Measurements from ENCODE around the gene CCL3.

Gene CCL3

Small RNA genes lying within 50 kb of the gene (small RNA-seq; reads per million reads assigned to genes)
- gene RN7SL301P, result 0 to 0.04 reads per million in 2 experiments

All from SK-N-DZ (cell line).